ENCODE results near the gene NDST1. TPM values are rescaled to one million over a fixed set of nuclear protein-coding genes. Genes with fewer than 3 reads are reported as not detected.

NDST1 gene
- total and polyA plus RNA-seq, 2 of the 8 experiments (the other 6 are each of a cell fraction or from before 2014, with no cell fraction given) = 27.0 to 72.0 TPM

DNA sequence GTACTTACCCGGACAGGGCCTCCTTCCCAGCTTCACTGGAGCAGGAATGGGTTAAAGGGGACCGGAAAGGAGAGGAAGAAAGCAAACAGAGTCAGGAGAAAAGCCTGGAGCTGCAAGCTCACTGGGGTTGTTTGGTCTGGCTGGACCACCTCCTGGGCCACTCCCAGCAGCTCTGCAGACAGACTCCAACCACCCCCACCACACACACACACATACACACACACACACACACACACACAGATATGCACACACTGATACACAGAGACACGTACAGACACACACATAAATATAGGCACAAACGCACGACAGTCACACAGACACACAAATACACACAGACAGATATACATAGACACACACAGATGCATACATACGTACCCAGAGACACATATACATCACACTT is 97.6 kb downstream of the NDST1 start:
- no peaks in the 10 kb centered on the region for H4K20me1 ChIP-seq (replicated peaks in 1 of 2; ENCODE audit: control insufficient read depth in 1 of 2, insufficient read depth in 2 of 2, low read length in 2 of 2)
- no peaks in the 10 kb centered on the region for H3K23me2 ChIP-seq (ENCODE audit: low read depth, low read length)
- no peak overlapping the region for H4K8ac ChIP-seq (ENCODE audit: extremely low read depth, insufficient read depth, low read length)
- no peak overlapping the region for H2BK5ac ChIP-seq (ENCODE audit: low read depth, low read length)
- peaks cover 0 to 2% (median 0%) of the 10 kb centered on the region in 4 experiments; a peak in 1 of 7 replicates for H3K4me1 ChIP-seq (replicated peaks in 1 of 4; ENCODE audit: control insufficient read depth in 3 of 4, insufficient read depth in 4 of 4, low read length in 3 of 4)
- H3K27me3 ChIP-seq (replicated peaks in 1 of 4; ENCODE audit: control insufficient read depth in 3 of 4, extremely low read depth in 1 of 4, insufficient read depth in 3 of 4, low read length in 3 of 4) = no peaks in the 10 kb centered on the region
- DNase-seq (ENCODE audit: low read depth in 1 of 2, low spot score in 2 of 2) (no peak), FAIRE-seq (no peak)
- 0 out of 2 replicates have a peak overlapping the region, but pooled peaks have one; percentile 29 for H2AK5ac ChIP-seq (ENCODE audit: low read depth, low read length)
- no peak overlapping the region for H3K27ac ChIP-seq (ENCODE audit: low read depth, low read length)
- no peak overlapping the region for H2BK120ac ChIP-seq (replicated peaks; ENCODE audit: low read depth, low read length)
- H3K4me3 ChIP-seq (ENCODE audit: extremely low read depth in 1 of 4, insufficient read depth in 2 of 4, low read depth in 3 of 4, low read length in 4 of 4) = no peak overlapping the region
- no peak overlapping the region for H2BK12ac ChIP-seq (ENCODE audit: low read depth, low read length)
- no peak overlapping the region for H4K5ac ChIP-seq (ENCODE audit: insufficient read length, low read depth, low read length)
- no peaks in the 10 kb centered on the region for H3K79me1 ChIP-seq (ENCODE audit: low read depth, low read length)
- WGBS, 2 experiments (ENCODE audit: extremely low coverage in 1 of 2, insufficient coverage in 1 of 2, insufficient read length in 1 of 2, insufficient replicate concordance in 2 of 2, low coverage in 1 of 2, low lambda C conversion rate in 2 of 2, missing lambda C conversion rate in 1 of 2) = 87% methylated on average over 6 of the region's 6 CpGs; no CpG with 5 or more reads in 1 of the 2 experiments
- ChIA-PET CTCF (ENCODE audit: partially characterized antibody) (interaction anchor here (1.0 to 5.6 kb wide), 7 partner anchors 10 to 49 kb away, joined by 3 to 45 read pairs (median 6); no protein-coding TSS in a partner anchor), POLR2A (ENCODE audit: partially characterized antibody) (interaction anchor here (0.5 to 1.3 kb wide), 4 partner anchors 45 to 107 kb away, joined by 3 to 5 read pairs (median 4); partner anchors contain the start of gene MYOZ3)
- H2BK20ac ChIP-seq (ENCODE audit: low read length) = 0 out of 2 replicates have a peak overlapping the region, but pooled peaks have one; percentile 34
- peak overlapping the region; percentile 90 for H2BK15ac ChIP-seq (ENCODE audit: low read length)
- H3K4ac ChIP-seq (replicated peaks; ENCODE audit: insufficient read length, low read depth, low read length) = no peak overlapping the region
- H3K18ac ChIP-seq (ENCODE audit: extremely low read depth, low read length) = no peak overlapping the region
- H2AFZ ChIP-seq (ENCODE audit: low read length) = no peak overlapping the region
- H4K91ac ChIP-seq (replicated peaks; ENCODE audit: insufficient read length, low read length) = no peak overlapping the region
- no peak overlapping the region for H3K56ac ChIP-seq (replicated peaks; ENCODE audit: insufficient read length, low read depth, low read length)
- H3K23ac ChIP-seq (ENCODE audit: insufficient read length) = no peak overlapping the region
- H3K9me3 ChIP-seq (ENCODE audit: insufficient read depth in 2 of 2, low read depth in 1 of 2, low read length in 1 of 2) = no peaks in the 10 kb centered on the region
- no peak overlapping the region for H3K14ac ChIP-seq (ENCODE audit: insufficient read length)
- H3K79me2 ChIP-seq (ENCODE audit: control insufficient read depth in 1 of 2, insufficient read depth in 2 of 2, low read length in 2 of 2) = no peaks in the 10 kb centered on the region
- no peak overlapping the region for H3K9ac ChIP-seq (replicated peaks in 1 of 4; ENCODE audit: extremely low read depth in 1 of 4, low read depth in 3 of 4, low read length in 3 of 4)
- H3K36me3 ChIP-seq (ENCODE audit: control insufficient read depth in 2 of 4, insufficient read depth in 4 of 4, low read length in 3 of 4) = no peaks in the 10 kb centered on the region
- H3K4me2 ChIP-seq (ENCODE audit: insufficient read depth in 1 of 2, low read depth in 2 of 2, low read length in 2 of 2) = no peak overlapping the region
- TF ChIP-seq JUND (IDR thresholded peaks at IDR 0.05; ENCODE audit: low read length) = no peak
- TF ChIP-seq BACH1 (IDR thresholded peaks at IDR 0.05; ENCODE audit: low read length) = no peak
- no peak for TF ChIP-seq SIRT6 (IDR thresholded peaks at IDR 0.05; ENCODE audit: low read length)
- TF ChIP-seq EGR1 (IDR thresholded peaks at IDR 0.05; ENCODE audit: borderline replicate concordance, low read depth, low read length) = no peak
- TF ChIP-seq HDAC6 (IDR thresholded peaks at IDR 0.05; ENCODE audit: low read depth, low read length) = no peak
- no peak for TF ChIP-seq TEAD4 (IDR thresholded peaks at IDR 0.05; ENCODE audit: low read depth, low read length)
- TF ChIP-seq SAP30 (IDR thresholded peaks at IDR 0.05; ENCODE audit: insufficient read depth, insufficient replicate concordance, low read length) = no peak
- TF ChIP-seq POLR2A (IDR thresholded peaks at IDR 0.05; ENCODE audit: control extremely low read depth in 1 of 2, low read depth in 2 of 2, low read length in 2 of 2) = no peak
- no peak for TF ChIP-seq GABPA (IDR thresholded peaks at IDR 0.05; ENCODE audit: borderline replicate concordance, insufficient read depth, low read length)
- TF ChIP-seq KDM4A (IDR thresholded peaks at IDR 0.05; ENCODE audit: low read depth, low read length, severe bottlenecking) = no peak
- TF ChIP-seq GTF2F1 (IDR thresholded peaks at IDR 0.05; ENCODE audit: borderline replicate concordance, low read depth, low read length) = no peak
- TF ChIP-seq SP2 (IDR thresholded peaks at IDR 0.05; ENCODE audit: low read length) = no peak
- no peak for TF ChIP-seq MAFK (IDR thresholded peaks at IDR 0.05; ENCODE audit: low read depth, low read length)
- TF ChIP-seq, protein P1, sequence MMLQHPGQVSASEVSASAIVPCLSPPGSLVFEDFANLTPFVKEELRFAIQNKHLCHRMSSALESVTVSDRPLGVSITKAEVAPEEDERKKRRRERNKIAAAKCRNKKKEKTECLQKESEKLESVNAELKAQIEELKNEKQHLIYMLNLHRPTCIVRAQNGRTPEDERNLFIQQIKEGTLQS (IDR thresholded peaks at IDR 0.05; ENCODE audit: insufficient read depth, low read depth, low read length) = no peak
